ENCODE data around the gene EEF1A1. TPM values are rescaled to one million over a fixed set of nuclear protein-coding genes. Genes with fewer than 3 reads are reported as not detected.

Gene EEF1A1
- total and polyA plus RNA-seq, 2 donors = 11,265 to 18,172 TPM

Small RNA genes lying within 50 kb of the gene (small RNA-seq; reads per million reads assigned to genes)
- not detected for gene AL603910.2
- not detected for gene RN7SL827P

Other genes with a start within 250 kb of the EEF1A1 start
- not detected for gene DPPA5, start 166.8 kb downstream of the EEF1A1 start, total RNA-seq
- gene DPPA5, start 166.8 kb downstream of the EEF1A1 start, polyA plus RNA-seq = not detected
- gene KHDC3L, start 158.4 kb downstream of the EEF1A1 start, total RNA-seq = not detected
- gene KHDC3L, start 158.4 kb downstream of the EEF1A1 start, polyA plus RNA-seq = not detected
- gene OOEP, start 151.1 kb downstream of the EEF1A1 start, total RNA-seq = not detected
- gene OOEP, start 151.1 kb downstream of the EEF1A1 start, polyA plus RNA-seq = 0.24 TPM
- gene DDX43, start 126.2 kb downstream of the EEF1A1 start, total RNA-seq = 0.42 TPM
- 1.3 TPM for gene DDX43, start 126.2 kb downstream of the EEF1A1 start, polyA plus RNA-seq
- 16.0 TPM for gene CGAS, start 68.7 kb downstream of the EEF1A1 start, total RNA-seq
- 3.1 TPM for gene CGAS, start 68.7 kb downstream of the EEF1A1 start, polyA plus RNA-seq
- gene MTO1, start 59.3 kb downstream of the EEF1A1 start, total RNA-seq = 28.3 TPM
- gene MTO1, start 59.3 kb downstream of the EEF1A1 start, polyA plus RNA-seq = 19.8 TPM
- gene SLC17A5, start 133.0 kb upstream of the EEF1A1 start, total RNA-seq = 30.8 TPM
- 8.5 TPM for gene SLC17A5, start 133.0 kb upstream of the EEF1A1 start, polyA plus RNA-seq
- gene CD109, start 175.2 kb upstream of the EEF1A1 start, total RNA-seq = 34.9 TPM
- gene CD109, start 175.2 kb upstream of the EEF1A1 start, polyA plus RNA-seq = 7.0 TPM

Measured in urinary bladder (tissue), 2 donors.